ENCODE data around the gene SLC9A9.

SLC9A9 gene

GRCh38 chr3:143363949-143364348 is 484.3 kb downstream of the SLC9A9 start:
- no peak overlapping the region for H3K4me3 ChIP-seq (ENCODE audit: low read depth, low read length)
- no peak for DNase-seq (ENCODE audit: low read depth)
- TF ChIP-seq CTCF (IDR thresholded peaks at IDR 0.05; ENCODE audit: control insufficient read depth, extremely low read depth, insufficient read depth) = no peak

GRCh38 chr3:143363276-143363675 is 485.0 kb downstream of the SLC9A9 start:
- TF ChIP-seq CTCF (IDR thresholded peaks at IDR 0.05; ENCODE audit: control insufficient read depth, extremely low read depth, insufficient read depth) = no peak
- no peak for DNase-seq (ENCODE audit: low read depth)
- H3K4me3 ChIP-seq (ENCODE audit: low read depth, low read length) = no peak overlapping the region

- no peak overlapping the region for H3K4me3 ChIP-seq (ENCODE audit: low read depth, low read length)
- TF ChIP-seq CTCF (IDR thresholded peaks at IDR 0.05; ENCODE audit: control insufficient read depth, extremely low read depth, insufficient read depth) = no peak
These were observed 485.9 kb downstream of the SLC9A9 start for GRCh38 chr3:143362115-143362991.

GRCh38 chr3:143361589-143361988 is 486.7 kb downstream of the SLC9A9 start:
- DNase-seq (ENCODE audit: low read depth) = no peak
- TF ChIP-seq CTCF (IDR thresholded peaks at IDR 0.05; ENCODE audit: control insufficient read depth, extremely low read depth, insufficient read depth) = no peak
- H3K4me3 ChIP-seq (ENCODE audit: low read depth, low read length) = no peak overlapping the region

More at GRCh38 chr3:143362115-143362991, 485.9 kb downstream of the SLC9A9 start:
- DNase-seq (ENCODE audit: low read depth) = no peak

GRCh38 chr3:143360244-143360643 is 488.0 kb downstream of the SLC9A9 start:
- no peak for TF ChIP-seq CTCF (IDR thresholded peaks at IDR 0.05; ENCODE audit: control insufficient read depth, extremely low read depth, insufficient read depth)
- H3K4me3 ChIP-seq (ENCODE audit: low read depth, low read length) = no peak overlapping the region
- DNase-seq (ENCODE audit: low read depth) = no peak

- DNase-seq (ENCODE audit: low read depth) = peak; percentile 7
- no peak for TF ChIP-seq CTCF (IDR thresholded peaks at IDR 0.05; ENCODE audit: control insufficient read depth, extremely low read depth, insufficient read depth)
- H3K4me3 ChIP-seq (ENCODE audit: low read depth, low read length) = no peak overlapping the region
These were observed 489.3 kb downstream of the SLC9A9 start for GRCh38 chr3:143358793-143359491.
